ENCODE results near the gene KIF26B.

DNA sequence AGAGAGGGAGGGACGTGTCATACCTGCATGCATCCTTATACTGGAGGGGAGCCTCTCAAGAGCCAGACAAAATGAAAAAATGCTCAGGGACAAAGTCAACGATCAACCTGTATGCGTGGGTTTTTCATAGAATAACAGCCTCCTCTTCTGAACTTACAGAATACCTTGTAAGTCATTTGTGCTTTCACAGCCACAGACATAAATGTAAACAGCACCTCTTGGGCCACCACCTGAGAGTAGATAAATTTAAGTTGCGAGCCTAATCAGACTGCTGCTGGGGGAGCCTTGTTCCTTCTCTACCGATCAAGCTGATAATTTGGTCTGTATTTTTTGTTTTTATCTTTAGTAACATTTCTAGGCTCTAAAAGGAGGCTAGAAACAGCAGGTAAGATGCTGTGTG is 223.1 kb downstream of the KIF26B start:
- TF ChIP-seq, protein P1, sequence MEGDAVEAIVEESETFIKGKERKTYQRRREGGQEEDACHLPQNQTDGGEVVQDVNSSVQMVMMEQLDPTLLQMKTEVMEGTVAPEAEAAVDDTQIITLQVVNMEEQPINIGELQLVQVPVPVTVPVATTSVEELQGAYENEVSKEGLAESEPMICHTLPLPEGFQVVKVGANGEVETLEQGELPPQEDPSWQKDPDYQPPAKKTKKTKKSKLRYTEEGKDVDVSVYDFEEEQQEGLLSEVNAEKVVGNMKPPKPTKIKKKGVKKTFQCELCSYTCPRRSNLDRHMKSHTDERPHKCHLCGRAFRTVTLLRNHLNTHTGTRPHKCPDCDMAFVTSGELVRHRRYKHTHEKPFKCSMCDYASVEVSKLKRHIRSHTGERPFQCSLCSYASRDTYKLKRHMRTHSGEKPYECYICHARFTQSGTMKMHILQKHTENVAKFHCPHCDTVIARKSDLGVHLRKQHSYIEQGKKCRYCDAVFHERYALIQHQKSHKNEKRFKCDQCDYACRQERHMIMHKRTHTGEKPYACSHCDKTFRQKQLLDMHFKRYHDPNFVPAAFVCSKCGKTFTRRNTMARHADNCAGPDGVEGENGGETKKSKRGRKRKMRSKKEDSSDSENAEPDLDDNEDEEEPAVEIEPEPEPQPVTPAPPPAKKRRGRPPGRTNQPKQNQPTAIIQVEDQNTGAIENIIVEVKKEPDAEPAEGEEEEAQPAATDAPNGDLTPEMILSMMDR (IDR thresholded peaks at IDR 0.05): no peak
- TF ChIP-seq POLR2A (IDR thresholded peaks at IDR 0.05) (no peak), EP300 (IDR thresholded peaks at IDR 0.05; ENCODE audit: low read depth) (no peak)

All from transverse colon (tissue), 3 donors.